ENCODE results near the gene PRL. TPM values are rescaled to one million over a fixed set of nuclear protein-coding genes. Genes with fewer than 3 reads are reported as not detected.

PRL gene
- total RNA-seq, 1 experiment from 2014 or later, result not detected

GRCh38 chr6:22325481-22325880 lies 28.6 kb upstream of the PRL start:
- H3K27me3 Mint-ChIP-seq (ENCODE audit: low read depth), result no peaks in the 10 kb centered on the region
- H4K8ac ChIP-seq (replicated peaks; ENCODE audit: insufficient read length, low read depth, low read length), result no peak overlapping the region
- no peaks in the 10 kb centered on the region for H3K23me2 ChIP-seq (ENCODE audit: insufficient read length, low read depth, low read length, poor library complexity, severe bottlenecking)
- no peaks in the 10 kb centered on the region for H3K36me3 Mint-ChIP-seq (ENCODE audit: insufficient read depth in 1 of 3, low read depth in 3 of 3)
- H3K9me3 ChIP-seq (ENCODE audit: control insufficient read depth, low read depth, low read length), result no peaks in the 10 kb centered on the region
- H2BK12ac ChIP-seq (ENCODE audit: insufficient read length, low read depth, low read length), result no peak overlapping the region
- H4K91ac ChIP-seq (ENCODE audit: insufficient read length, low read depth, low read length), result no peak overlapping the region
- H3K4me2 ChIP-seq (ENCODE audit: insufficient read depth, insufficient read length, low read length), result no peak overlapping the region
- no peak overlapping the region for H3K27ac Mint-ChIP-seq
- no peaks in the 10 kb centered on the region for H3K4me1 ChIP-seq (ENCODE audit: insufficient read depth, low read length)
- H2AK5ac ChIP-seq (ENCODE audit: insufficient read length, low read length), result no peak overlapping the region
- H3K14ac ChIP-seq (ENCODE audit: insufficient read depth, low read length), result no peak overlapping the region
- H2BK5ac ChIP-seq (ENCODE audit: insufficient read length, low read length), result no peak overlapping the region
- no peak overlapping the region for H2BK15ac ChIP-seq (ENCODE audit: low read depth, low read length)
- no peak overlapping the region for H3K18ac ChIP-seq (ENCODE audit: insufficient read length, low read depth, low read length)
- H4K5ac ChIP-seq (ENCODE audit: insufficient read length, low read depth, low read length), result no peak overlapping the region
- no peaks in the 10 kb centered on the region for H4K20me1 ChIP-seq (ENCODE audit: control insufficient read depth, insufficient read depth, insufficient read length)
- no peak overlapping the region for H3T11ph ChIP-seq (ENCODE audit: low read length)
- no peak overlapping the region for H3K27ac ChIP-seq (ENCODE audit: insufficient read length, low read depth, low read length)
- no peak overlapping the region for H3K4ac ChIP-seq (ENCODE audit: low read depth, low read length)
- no peaks in the 10 kb centered on the region for H3K9me3 Mint-ChIP-seq
- H3K79me1 ChIP-seq (ENCODE audit: insufficient read depth, low read depth, low read length, poor library complexity, severe bottlenecking), result no peaks in the 10 kb centered on the region
- H2BK20ac ChIP-seq (ENCODE audit: low read depth, low read length, poor library complexity, severe bottlenecking), result no peak overlapping the region
- no peak overlapping the region for H2BK120ac ChIP-seq (ENCODE audit: low read depth, low read length, poor library complexity, severe bottlenecking)
- DNase-seq, result no peak
- no peaks in the 10 kb centered on the region for H3K79me2 ChIP-seq (ENCODE audit: insufficient read depth, low read length)
- H3K23ac ChIP-seq (ENCODE audit: insufficient read length, low read depth, low read length), result no peak overlapping the region
- TF ChIP-seq CTCF (conservative IDR thresholded peaks at IDR 0.05), result no peak
- H3K56ac ChIP-seq (ENCODE audit: insufficient read length, low read depth, low read length), result no peak overlapping the region
- H3K27me3 ChIP-seq (ENCODE audit: insufficient read depth, low read length), result no peaks in the 10 kb centered on the region
- no peaks in the 10 kb centered on the region for H3K4me1 Mint-ChIP-seq
- no peak overlapping the region for H2AFZ ChIP-seq (ENCODE audit: low read length)
- H3K9ac ChIP-seq (ENCODE audit: extremely low read depth, insufficient read length, low read length), result no peak overlapping the region
- no peak overlapping the region for H3K4me3 Mint-ChIP-seq

Data from H9 (cell line).